HG03064 (cell line): ENCODE data around the gene GALNT13.
"Not testable (repeated sequence)": the region's sequence is repeated elsewhere in the genome, so short reads cannot be mapped to it uniquely, and the experiment has no call there.

Source experiments
- ATAC-seq: cut with Tn5 transposase; IDR thresholded peaks from one replicate; pipeline ENCODE4 v1.9.1; 2021; ENCODE audit warnings: low read depth; ENCODE audit not compliant: unreplicated experiment

GALNT13 gene

DNA sequence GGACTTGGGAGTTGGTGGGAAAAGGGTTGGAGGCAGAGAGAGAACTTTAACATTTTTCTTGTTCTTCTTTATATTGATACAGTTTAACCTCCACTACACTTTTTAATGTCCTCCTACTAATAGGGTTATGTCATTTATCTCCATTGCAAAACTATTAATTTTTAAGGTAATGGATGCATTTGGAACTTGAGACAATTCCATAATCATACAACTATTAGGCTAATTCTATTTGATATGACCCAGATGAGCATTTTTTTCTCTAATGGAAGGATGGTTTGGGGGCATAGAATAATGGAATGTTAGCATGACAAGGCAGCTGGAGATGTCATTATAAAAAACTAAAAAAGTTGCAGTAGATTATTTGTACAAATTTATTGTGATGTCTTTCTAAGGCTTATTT, 587.6 kb downstream of the GALNT13 start:
- no peak for ATAC-seq

DNA sequence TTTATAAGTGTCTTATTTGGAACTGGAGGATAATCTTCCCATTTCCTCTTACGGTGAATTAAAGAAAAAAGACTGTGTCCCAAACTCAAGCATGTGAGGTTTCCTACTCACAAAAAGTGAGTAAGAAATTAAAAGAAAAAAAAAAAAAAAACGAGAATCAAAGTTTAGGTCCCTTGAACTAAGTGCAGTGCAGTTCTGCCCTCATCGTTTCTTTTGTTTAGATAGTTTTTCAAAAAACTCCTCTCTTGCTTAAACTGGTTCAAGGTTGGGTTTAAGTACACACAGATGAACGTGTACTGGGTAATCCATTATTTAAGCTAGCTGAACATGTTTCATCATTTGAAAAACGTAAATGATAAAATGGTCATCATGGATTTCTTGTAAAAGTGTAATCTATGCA, 590.9 kb downstream of the GALNT13 start:
- ATAC-seq, result no peak

DNA sequence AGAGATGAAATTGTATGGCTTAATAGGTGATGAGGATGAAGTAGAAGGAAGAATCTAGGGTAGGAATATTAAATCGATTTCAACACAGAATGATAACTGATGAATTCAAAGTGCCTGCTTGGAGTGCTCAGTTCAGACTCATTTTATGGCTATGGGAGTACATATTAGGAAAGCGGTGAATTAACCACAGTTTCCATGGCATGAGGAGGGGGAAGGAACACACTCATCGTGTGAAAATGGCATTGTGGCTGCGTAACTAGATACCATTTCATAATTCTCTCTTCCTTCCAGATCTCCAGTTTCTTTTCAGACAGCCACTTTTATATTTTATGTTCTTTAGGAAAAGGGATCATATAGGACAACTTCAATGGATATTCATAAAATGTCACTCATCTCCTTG, 594.5 kb downstream of the GALNT13 start:
- ATAC-seq, result no peak

DNA sequence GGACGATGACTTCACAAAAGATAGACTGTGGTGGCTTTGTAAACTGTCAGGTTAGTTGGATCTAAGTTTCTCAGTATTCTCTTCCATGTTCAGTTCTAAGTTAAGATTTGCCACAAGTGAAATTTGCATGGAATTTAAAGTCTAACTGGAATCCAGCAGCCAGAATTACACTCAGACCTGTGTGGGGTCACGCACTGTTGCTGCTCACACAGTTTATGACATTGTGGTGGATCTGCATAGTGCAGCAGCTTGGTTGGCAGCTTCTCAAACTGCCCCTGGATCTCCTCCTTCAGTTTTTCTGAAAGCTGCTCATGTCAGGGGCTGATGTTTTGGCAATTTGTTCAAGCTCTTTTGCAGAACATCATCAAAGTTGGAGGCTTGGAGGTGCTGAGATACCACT, 598.7 kb downstream of the GALNT13 start:
- no peak for ATAC-seq

DNA sequence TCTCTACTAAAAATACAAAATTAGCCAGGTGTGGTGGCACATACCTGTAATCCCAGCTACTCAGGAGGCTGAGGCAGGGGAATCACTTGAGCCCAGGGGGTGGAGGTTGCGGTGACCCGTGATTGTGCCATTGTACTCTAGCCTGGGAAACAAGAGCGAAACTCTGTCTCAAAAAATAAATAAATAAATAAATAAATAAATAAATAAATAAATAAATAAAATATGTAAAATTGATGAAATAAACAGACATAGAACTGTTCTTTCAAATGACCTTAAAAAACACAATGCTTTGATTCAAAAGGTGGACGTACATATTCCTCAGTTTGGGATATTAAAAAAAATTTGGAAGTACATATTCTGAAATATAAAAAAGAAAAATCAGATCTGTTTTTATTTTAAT, 599.8 kb downstream of the GALNT13 start:
- not testable (repeated sequence) for ATAC-seq

DNA sequence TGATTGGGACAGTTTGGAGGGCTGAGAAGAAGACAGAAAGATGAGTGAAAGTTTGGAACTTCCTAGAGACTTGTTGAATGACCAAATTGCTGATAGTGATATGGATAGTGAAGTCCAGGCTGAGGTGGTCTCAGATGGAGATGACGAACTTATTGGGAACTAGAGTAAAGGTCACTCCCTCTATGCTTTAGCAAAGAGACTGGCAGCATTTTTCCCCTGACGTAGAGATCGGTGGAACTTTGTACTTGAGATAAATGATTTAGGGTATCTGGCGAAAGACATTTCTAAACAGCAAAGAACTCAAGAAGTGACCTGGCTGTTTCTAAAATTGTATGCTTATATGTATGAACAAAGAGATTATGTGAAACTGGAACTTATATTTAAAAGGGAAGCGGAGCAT, 605.6 kb downstream of the GALNT13 start:
- ATAC-seq, result no peak

DNA sequence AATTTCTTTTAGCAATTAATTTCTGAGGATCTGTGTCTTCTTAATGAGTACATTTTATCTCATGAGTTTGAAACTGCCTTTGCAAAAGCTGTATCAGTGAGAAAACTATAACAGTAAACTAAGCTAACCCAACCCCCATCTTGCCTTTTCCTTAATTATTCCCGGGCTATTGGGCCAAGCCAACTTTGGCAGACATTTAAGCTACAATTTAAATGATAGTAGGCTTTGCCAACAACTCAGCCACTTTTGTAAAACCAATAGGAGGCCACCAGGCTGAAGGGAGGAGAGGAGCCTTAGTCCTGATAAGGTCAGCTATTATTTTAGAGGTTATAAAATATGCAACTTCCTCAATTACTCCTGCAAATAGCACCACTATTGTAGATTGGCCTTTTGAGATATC, 608.8 kb downstream of the GALNT13 start:
- no peak for ATAC-seq

DNA sequence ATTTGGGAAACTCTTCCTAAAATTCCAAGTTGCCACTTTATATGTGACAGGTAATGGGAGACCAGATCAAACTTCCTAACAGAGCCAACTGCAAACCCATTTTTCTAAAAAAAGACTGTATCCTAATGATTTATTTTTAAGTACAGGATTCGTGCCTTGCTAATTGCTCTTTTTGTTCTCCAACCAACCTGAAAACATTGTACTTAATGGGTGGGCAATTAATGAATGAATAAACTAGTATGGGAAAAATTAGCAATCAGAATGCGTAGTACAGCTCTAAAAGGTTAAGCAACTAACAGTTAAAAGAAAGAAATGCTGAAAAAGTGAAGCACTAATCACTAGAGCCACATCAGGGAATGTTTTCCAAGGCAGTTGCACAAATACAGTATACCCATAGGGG, 609.6 kb downstream of the GALNT13 start:
- no peak for ATAC-seq

DNA sequence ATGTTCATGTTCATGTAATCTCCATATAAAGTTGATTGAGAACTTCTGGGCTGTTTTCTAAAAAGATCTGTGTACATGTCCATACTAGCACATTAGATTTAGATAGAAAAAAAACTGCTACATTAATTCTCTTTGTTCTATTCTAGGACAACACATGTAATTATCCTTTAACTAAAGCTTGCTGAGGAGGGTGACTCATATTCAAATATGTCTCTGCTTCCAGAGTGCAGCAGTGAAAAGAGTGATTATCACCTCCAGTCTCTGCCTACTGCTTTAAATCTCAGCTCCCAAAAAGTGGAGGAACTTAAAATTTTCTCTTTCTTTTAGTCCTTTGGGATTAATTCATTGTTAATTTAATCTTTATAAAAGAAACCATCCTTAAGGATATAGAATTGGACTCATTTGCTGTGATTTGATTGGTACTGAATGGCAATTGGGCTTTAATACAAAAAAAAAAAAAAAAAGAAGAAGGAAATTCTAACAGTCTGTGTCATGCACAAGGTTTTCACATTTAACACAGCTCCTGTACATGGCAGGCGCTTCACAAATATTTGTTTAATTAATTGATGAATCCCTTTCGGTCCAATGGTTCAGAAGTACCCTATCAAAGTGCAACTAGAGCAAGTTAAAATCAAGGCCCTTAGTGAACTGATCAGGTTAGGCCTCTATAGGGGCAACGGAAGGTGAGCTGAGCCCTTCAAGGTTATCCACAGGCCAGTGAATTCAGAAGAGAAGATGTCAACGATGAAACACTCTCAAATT, 612.8 kb downstream of the GALNT13 start:
- ATAC-seq, result no peak

DNA sequence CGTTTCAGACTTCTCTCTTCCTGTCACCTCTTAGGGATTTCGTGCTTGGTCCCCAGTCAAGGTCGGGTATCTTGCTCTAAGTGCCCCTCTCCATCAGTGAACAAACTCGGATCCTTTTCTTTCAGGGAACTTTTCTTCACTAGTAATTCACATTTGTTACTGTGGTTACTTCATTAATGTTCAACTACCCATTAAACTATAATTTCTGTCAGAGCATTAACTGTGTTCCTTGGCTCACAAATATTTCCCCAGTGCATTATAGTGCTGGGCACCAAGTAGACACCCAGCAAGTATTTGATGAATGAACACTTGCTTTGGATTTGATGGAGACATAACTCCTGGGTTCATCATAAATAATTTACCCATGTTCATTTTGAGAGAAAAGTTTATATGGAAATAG, 617.1 kb downstream of the GALNT13 start:
- ATAC-seq, result no peak

DNA sequence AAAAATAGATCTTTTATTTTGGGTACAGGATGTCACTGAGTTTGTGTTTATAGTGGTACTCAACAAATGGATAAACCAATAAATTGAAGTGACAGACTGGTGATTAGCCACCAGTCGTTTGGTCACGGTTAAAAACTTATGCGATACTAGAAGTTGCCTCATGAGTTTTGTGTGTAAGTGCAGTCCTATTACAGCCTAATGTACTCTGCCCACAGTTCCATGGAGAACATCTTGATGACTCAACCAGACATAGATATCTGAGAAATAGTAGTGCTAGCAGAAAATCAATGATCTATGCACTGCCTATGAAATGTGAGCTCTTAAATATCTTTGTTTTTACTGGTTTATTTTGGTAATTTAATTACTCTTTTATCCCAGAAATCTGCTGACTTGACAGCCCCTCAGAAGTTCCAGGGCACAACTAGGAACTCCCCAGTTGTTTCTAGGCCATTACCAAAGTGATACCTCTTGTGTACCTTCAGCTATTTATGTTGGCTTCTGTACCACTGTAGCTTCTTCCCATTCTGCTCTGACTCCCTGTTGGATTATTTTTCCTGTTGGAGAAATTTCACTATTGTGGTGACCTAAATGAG, 617.6 kb downstream of the GALNT13 start:
- no peak for ATAC-seq

DNA sequence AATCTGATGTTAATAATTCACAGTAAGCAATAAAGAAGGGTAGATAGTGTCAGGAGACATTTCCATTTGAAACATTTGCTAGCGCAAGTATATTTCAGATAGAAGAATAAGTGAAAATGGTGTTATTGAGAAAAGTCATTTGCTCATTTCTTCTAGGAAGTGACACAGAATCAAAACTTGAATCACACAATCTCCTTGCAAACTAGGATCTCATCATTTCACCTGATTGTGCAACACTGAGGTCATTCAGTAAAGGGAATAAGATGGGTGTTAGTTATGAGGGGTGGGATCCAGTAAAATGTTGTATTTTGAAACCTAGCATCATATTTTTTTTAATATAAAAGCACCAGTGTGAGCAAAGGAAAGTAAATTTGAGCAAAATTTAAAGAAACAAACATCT, 618.8 kb downstream of the GALNT13 start:
- no peak for ATAC-seq

DNA sequence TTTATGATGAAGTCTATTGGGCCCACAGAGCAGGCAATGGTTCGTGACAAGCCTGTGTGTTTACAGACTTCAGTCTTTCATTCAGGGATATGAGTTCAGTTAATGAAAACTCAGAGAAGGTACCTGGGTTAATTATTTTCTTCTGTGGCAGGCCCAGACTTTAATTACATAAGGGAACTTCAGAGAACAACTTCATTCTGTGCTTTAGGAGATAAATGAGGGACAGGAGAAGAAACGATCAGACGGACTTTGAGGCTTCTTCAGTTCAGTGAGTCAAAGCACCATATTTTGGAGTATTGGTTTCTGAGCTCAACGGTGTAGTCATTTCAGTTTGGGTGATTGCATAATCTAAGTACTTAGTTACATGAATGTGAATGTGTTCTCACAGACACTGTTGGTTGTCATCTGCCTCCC, 623.7 kb downstream of the GALNT13 start:
- ATAC-seq, result no peak

DNA sequence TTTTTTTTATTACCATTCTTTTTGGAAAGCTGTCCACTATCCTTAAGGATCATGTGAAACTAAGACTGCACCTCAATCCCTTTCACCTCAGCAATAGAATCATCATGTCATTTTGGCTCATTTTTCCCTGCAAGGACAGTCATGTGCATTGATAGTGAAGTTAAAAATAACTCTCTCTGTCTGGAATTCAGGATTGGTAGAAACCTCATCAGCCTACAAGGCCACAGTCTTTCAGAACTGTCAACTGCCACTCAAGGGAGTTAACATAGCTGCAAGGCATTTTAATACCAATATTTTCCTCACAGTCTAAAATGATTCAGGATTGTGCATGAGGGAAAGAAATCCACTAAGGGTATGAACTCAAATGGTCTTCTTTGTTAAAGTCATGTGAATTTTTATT, 625.3 kb downstream of the GALNT13 start:
- no peak for ATAC-seq
